Measurements from ENCODE around the gene LRRC23. TPM values are rescaled to one million over a fixed set of nuclear protein-coding genes. Genes with fewer than 3 reads are reported as not detected.
A peak's percentile ranks its signal among the peaks of the same experiment; 100 is the strongest.

LRRC23 gene
- total and polyA plus RNA-seq, 12 donors: 6.9 to 29.0 (median 13.1) TPM

GRCh38 chr12:6962285-6963015 lies 57.8 kb downstream of the LRRC23 start:
- 69 to 76% (median 73%) methylated on average over 19 to 25 of the region's 25 CpGs for WGBS, 4 donors
- DNase-seq: peak in 4 of 7 donors; percentile 26 to 35 (median 31)
- intact Hi-C loops (cut with DNase I): loop anchor here in 1 of 2 donors (10.0 kb wide), 1 partner anchor 152 kb away; no protein-coding TSS in a partner anchor
- Histone ChIP-seq H3K4me1 (replicated peaks in 1 of 2) (peaks cover 24 to 46% of the 10 kb centered on the region in 2 donors), H3K4me3 (no peak overlapping the region), H3K9me3 (replicated peaks in 1 of 3) (no peaks in the 10 kb centered on the region), H3K27me3 (no peaks in the 10 kb centered on the region), H3K36me3 (replicated peaks in 1 of 2) (peaks cover 0 to 22% of the 10 kb centered on the region in 2 donors), H3K27ac (peak overlapping the region; percentile 35 to 94 (median 77))
- TF ChIP-seq CTCF (IDR thresholded peaks at IDR 0.05) (no peak), POLR2A (IDR thresholded peaks at IDR 0.05) (no peak)

- DNase-seq: peak in 4 of 7 donors; percentile 19 to 45 (median 37)
- Histone ChIP-seq H3K4me1 (replicated peaks in 1 of 2) (peaks cover 24 to 42% of the 10 kb centered on the region in 2 donors), H3K27me3 (no peaks in the 10 kb centered on the region), H3K4me3 (no peak overlapping the region), H3K36me3 (replicated peaks in 1 of 2) (peaks cover 0 to 30% of the 10 kb centered on the region in 2 donors), H3K27ac (peak overlapping the region in 3 of 5 donors; percentile 18 to 94 (median 94)), H3K9me3 (replicated peaks in 1 of 3) (no peaks in the 10 kb centered on the region)
- TF ChIP-seq POLR2A (IDR thresholded peaks at IDR 0.05) (no peak), CTCF (IDR thresholded peaks at IDR 0.05) (no peak)
- intact Hi-C loops (cut with DNase I): loop anchor here in 1 of 2 donors (10.0 kb wide), 1 partner anchor 152 kb away; no protein-coding TSS in a partner anchor
- WGBS, 4 donors: 80 to 90% (median 83%) methylated on average over 22 to 32 of the region's 32 CpGs
These were observed 58.6 kb downstream of the LRRC23 start for GRCh38 chr12:6963016-6963731.

MicroRNAs within 50 kb of the gene (microRNA counts, 767-probe panel; counts per million panel counts)
- 0 counts per million in 2 donors for microRNA hsa-miR-141-3p
- 0 counts per million in 2 donors for microRNA hsa-miR-200c-3p

Small RNAs within 50 kb of the gene (microRNA-seq; reads per million reads assigned to microRNA genes)
- gene MIR141 (1.4 to 10.3 (median 1.5) reads per million in 3 donors), gene MIR200C (37.5 to 196 (median 47.3) reads per million in 3 donors)

Small RNAs within 50 kb of the gene (small RNA-seq; reads per million reads assigned to genes)
- 0.33 to 1.3 reads per million in 2 donors for gene MIR141
- gene MIR200C: 0.12 to 0.17 reads per million in 2 donors
- gene RNU7-1: 0 reads per million in 2 donors

Other genes starting within 250 kb of the LRRC23 start
- 10 to 100 TPM; 22.6 to 87.6 (median 54.1) TPM for gene ING4, start 241.7 kb upstream of the LRRC23 start, total RNA-seq
- 10 to 100 TPM; 31.6 to 40.1 (median 32.3) TPM for gene ING4, start 241.7 kb upstream of the LRRC23 start, polyA plus RNA-seq
- gene ZNF384, start 215.4 kb upstream of the LRRC23 start, total RNA-seq: 10 to 100 TPM; 19.9 to 67.2 (median 41.4) TPM
- gene ZNF384, start 215.4 kb upstream of the LRRC23 start, polyA plus RNA-seq: 10 to 100 TPM; 45.5 to 71.2 (median 49.5) TPM
- 1 to 10 TPM in 1 of 9 donors, under 1 TPM in 5, not detected in 3; 0.11 to 4.6 (median 0.45) TPM for gene PIANP, start 204.0 kb upstream of the LRRC23 start, total RNA-seq
- 1 to 10 TPM; 2.4 to 5.2 (median 3.5) TPM for gene PIANP, start 204.0 kb upstream of the LRRC23 start, polyA plus RNA-seq
- 100 to 1,000 TPM in 1 of 9 donors, 10 to 100 TPM in 8; 56.5 to 105 (median 83.2) TPM for gene COPS7A, start 180.8 kb upstream of the LRRC23 start, total RNA-seq
- 10 to 100 TPM; 46.5 to 85.1 (median 50.6) TPM for gene COPS7A, start 180.8 kb upstream of the LRRC23 start, polyA plus RNA-seq
- 100 to 1,000 TPM; 135 to 334 (median 225) TPM for gene MLF2, start 151.7 kb upstream of the LRRC23 start, total RNA-seq
- gene MLF2, start 151.7 kb upstream of the LRRC23 start, polyA plus RNA-seq: 100 to 1,000 TPM; 181 to 248 (median 233) TPM
- 100 to 1,000 TPM in 6 of 9 donors, 10 to 100 TPM in 3; 27.0 to 269 (median 127) TPM for gene PTMS, start 138.5 kb upstream of the LRRC23 start, total RNA-seq
- gene PTMS, start 138.5 kb upstream of the LRRC23 start, polyA plus RNA-seq: 1,000 to 10,000 TPM in 1 of 3 donors, 100 to 1,000 TPM in 2; 134 to 1,405 (median 631) TPM
- under 1 TPM in 7 of 9 donors, not detected in 2; 0.11 to 0.96 (median 0.64) TPM for gene LAG3, start 132.3 kb upstream of the LRRC23 start, total RNA-seq
- 1 to 10 TPM in 2 of 3 donors, under 1 TPM in 1; 0.29 to 4.3 (median 2.3) TPM for gene LAG3, start 132.3 kb upstream of the LRRC23 start, polyA plus RNA-seq
- 10 to 100 TPM in 8 of 9 donors, 1 to 10 TPM in 1; 2.4 to 52.8 (median 29.5) TPM for gene CD4, start 115.3 kb upstream of the LRRC23 start, total RNA-seq
- gene CD4, start 115.3 kb upstream of the LRRC23 start, polyA plus RNA-seq: 10 to 100 TPM in 1 of 3 donors, 1 to 10 TPM in 2; 8.1 to 12.9 (median 9.1) TPM
- gene GPR162, start 83.0 kb upstream of the LRRC23 start, total RNA-seq: 10 to 100 TPM in 1 of 9 donors, 1 to 10 TPM in 8; 1.1 to 11.9 (median 4.0) TPM
- 10 to 100 TPM in 2 of 3 donors, 1 to 10 TPM in 1; 5.3 to 42.6 (median 13.7) TPM for gene GPR162, start 83.0 kb upstream of the LRRC23 start, polyA plus RNA-seq
- gene P3H3, start 76.4 kb upstream of the LRRC23 start, total RNA-seq: 10 to 100 TPM in 7 of 9 donors, 1 to 10 TPM in 2; 2.6 to 23.6 (median 14.6) TPM
- 10 to 100 TPM in 2 of 3 donors, 1 to 10 TPM in 1; 3.7 to 58.1 (median 51.0) TPM for gene P3H3, start 76.4 kb upstream of the LRRC23 start, polyA plus RNA-seq
- gene GNB3, start 63.9 kb upstream of the LRRC23 start, total RNA-seq: 1 to 10 TPM in 5 of 9 donors, under 1 TPM in 3, not detected in 1; 0.44 to 2.6 (median 1.6) TPM
- gene GNB3, start 63.9 kb upstream of the LRRC23 start, polyA plus RNA-seq: 10 to 100 TPM in 2 of 3 donors, 1 to 10 TPM in 1; 1.0 to 22.4 (median 11.6) TPM
- 10 to 100 TPM in 1 of 9 donors, 1 to 10 TPM in 7, not detected in 1; 2.6 to 17.7 (median 3.4) TPM for gene CDCA3, start 53.5 kb upstream of the LRRC23 start, total RNA-seq
- gene CDCA3, start 53.5 kb upstream of the LRRC23 start, polyA plus RNA-seq: 1 to 10 TPM; 3.5 to 5.5 (median 5.3) TPM
- gene USP5, start 52.7 kb upstream of the LRRC23 start, total RNA-seq: 100 to 1,000 TPM in 6 of 9 donors, 10 to 100 TPM in 3; 60.0 to 162 (median 122) TPM
- gene USP5, start 52.7 kb upstream of the LRRC23 start, polyA plus RNA-seq: 100 to 1,000 TPM in 1 of 3 donors, 10 to 100 TPM in 2; 30.6 to 109 (median 32.5) TPM
- gene TPI1, start 37.3 kb upstream of the LRRC23 start, total RNA-seq: 1,000 to 10,000 TPM in 1 of 9 donors, 100 to 1,000 TPM in 8; 555 to 1,141 (median 862) TPM
- gene TPI1, start 37.3 kb upstream of the LRRC23 start, polyA plus RNA-seq: 1,000 to 10,000 TPM in 1 of 3 donors, 100 to 1,000 TPM in 2; 241 to 2,322 (median 444) TPM
- 10 to 100 TPM in 8 of 9 donors, 1 to 10 TPM in 1; 3.3 to 24.5 (median 15.5) TPM for gene SPSB2, start 31.5 kb upstream of the LRRC23 start, total RNA-seq
- 10 to 100 TPM in 2 of 3 donors, 1 to 10 TPM in 1; 2.5 to 19.5 (median 19.5) TPM for gene SPSB2, start 31.5 kb upstream of the LRRC23 start, polyA plus RNA-seq
- gene ENO2, start 9.8 kb downstream of the LRRC23 start, total RNA-seq: 10 to 100 TPM in 7 of 9 donors, 1 to 10 TPM in 2; 7.4 to 53.6 (median 32.1) TPM
- 100 to 1,000 TPM in 1 of 3 donors, 10 to 100 TPM in 2; 29.5 to 113 (median 42.3) TPM for gene ENO2, start 9.8 kb downstream of the LRRC23 start, polyA plus RNA-seq
- 100 to 1,000 TPM in 4 of 9 donors, 10 to 100 TPM in 4, 1 to 10 TPM in 1; 8.8 to 263 (median 92.8) TPM for gene ATN1, start 23.1 kb downstream of the LRRC23 start, total RNA-seq
- gene ATN1, start 23.1 kb downstream of the LRRC23 start, polyA plus RNA-seq: 100 to 1,000 TPM in 2 of 3 donors, 10 to 100 TPM in 1; 57.4 to 482 (median 258) TPM
- not detected for gene RNU7-1, start 39.0 kb downstream of the LRRC23 start, total RNA-seq
- not detected for gene RNU7-1, start 39.0 kb downstream of the LRRC23 start, polyA plus RNA-seq
- gene C12orf57, start 39.2 kb downstream of the LRRC23 start, total RNA-seq: 100 to 1,000 TPM; 152 to 505 (median 283) TPM
- 100 to 1,000 TPM in 2 of 3 donors, 10 to 100 TPM in 1; 58.4 to 335 (median 271) TPM for gene C12orf57, start 39.2 kb downstream of the LRRC23 start, polyA plus RNA-seq
- gene PTPN6, start 46.5 kb downstream of the LRRC23 start, total RNA-seq: 10 to 100 TPM; 24.5 to 86.2 (median 63.0) TPM
- gene PTPN6, start 46.5 kb downstream of the LRRC23 start, polyA plus RNA-seq: 100 to 1,000 TPM in 2 of 3 donors, 10 to 100 TPM in 1; 36.2 to 204 (median 127) TPM
- 100 to 1,000 TPM; 158 to 344 (median 227) TPM for gene PHB2, start 65.8 kb downstream of the LRRC23 start, total RNA-seq
- 100 to 1,000 TPM; 128 to 222 (median 131) TPM for gene PHB2, start 65.8 kb downstream of the LRRC23 start, polyA plus RNA-seq
- 10 to 100 TPM; 21.9 to 81.9 (median 39.9) TPM for gene EMG1, start 66.1 kb downstream of the LRRC23 start, total RNA-seq
- 10 to 100 TPM; 14.2 to 43.1 (median 15.6) TPM for gene EMG1, start 66.1 kb downstream of the LRRC23 start, polyA plus RNA-seq
- 100 to 1,000 TPM in 2 of 9 donors, 10 to 100 TPM in 7; 28.5 to 146 (median 79.8) TPM for gene LPCAT3, start 113.7 kb downstream of the LRRC23 start, total RNA-seq
- gene LPCAT3, start 113.7 kb downstream of the LRRC23 start, polyA plus RNA-seq: 10 to 100 TPM; 40.4 to 87.5 (median 49.3) TPM
- 100 to 1,000 TPM in 8 of 9 donors, 10 to 100 TPM in 1; 51.5 to 582 (median 295) TPM for gene C1S, start 155.9 kb downstream of the LRRC23 start, total RNA-seq
- 100 to 1,000 TPM; 171 to 234 (median 229) TPM for gene C1S, start 155.9 kb downstream of the LRRC23 start, polyA plus RNA-seq
- 1,000 to 10,000 TPM in 1 of 9 donors, 100 to 1,000 TPM in 7, 10 to 100 TPM in 1; 10.3 to 1,160 (median 439) TPM for gene C1R, start 187.6 kb downstream of the LRRC23 start, total RNA-seq
- gene C1R, start 187.6 kb downstream of the LRRC23 start, polyA plus RNA-seq: 100 to 1,000 TPM; 256 to 425 (median 307) TPM
- gene C1RL, start 204.4 kb downstream of the LRRC23 start, total RNA-seq: 100 to 1,000 TPM in 8 of 9 donors, 10 to 100 TPM in 1; 33.3 to 407 (median 159) TPM
- 100 to 1,000 TPM; 120 to 186 (median 156) TPM for gene C1RL, start 204.4 kb downstream of the LRRC23 start, polyA plus RNA-seq
- 10 to 100 TPM in 3 of 9 donors, 1 to 10 TPM in 6; 2.0 to 17.0 (median 9.0) TPM for gene RBP5, start 224.1 kb downstream of the LRRC23 start, total RNA-seq
- 10 to 100 TPM in 2 of 3 donors, 1 to 10 TPM in 1; 8.7 to 17.8 (median 15.0) TPM for gene RBP5, start 224.1 kb downstream of the LRRC23 start, polyA plus RNA-seq
- 100 to 1,000 TPM in 1 of 9 donors, 10 to 100 TPM in 7, 1 to 10 TPM in 1; 9.3 to 175 (median 43.7) TPM for gene CLSTN3, start 225.5 kb downstream of the LRRC23 start, total RNA-seq
- gene CLSTN3, start 225.5 kb downstream of the LRRC23 start, polyA plus RNA-seq: 10 to 100 TPM; 41.5 to 84.8 (median 41.8) TPM

Data from adrenal gland (tissue), 12 donors.